Islet precursor cell (in vitro differentiated cells): ENCODE data around the gene LILRA1.
"Not testable (repeated sequence)": the region's sequence is repeated elsewhere in the genome, so short reads cannot be mapped to it uniquely, and the experiment has no call there.

Source experiments
- DNase-seq: peaks from one replicate; pipeline ENCODE4 v3.0.0-alpha.2; 2018

LILRA1 gene

DNA sequence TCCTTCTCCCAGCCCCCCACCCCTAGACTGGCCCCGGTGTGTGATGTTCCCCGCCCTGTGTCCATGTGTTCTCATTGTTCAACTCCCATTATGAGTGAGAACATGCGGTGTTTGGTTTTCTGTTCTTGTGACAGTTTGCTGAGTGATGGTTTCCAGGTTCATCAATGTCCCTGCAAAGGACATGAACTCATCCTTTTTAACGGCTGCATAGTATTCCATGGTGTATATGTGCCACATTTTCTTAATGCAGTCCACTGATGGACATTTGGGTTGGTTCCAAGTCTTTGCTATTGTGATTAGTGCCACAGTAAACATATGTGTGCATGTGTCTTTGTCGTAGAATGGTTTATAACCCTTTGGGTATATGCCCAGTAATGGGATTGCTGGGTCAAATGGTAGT is 15.2 kb upstream of the LILRA1 start:
- not testable (repeated sequence) for DNase-seq

DNA sequence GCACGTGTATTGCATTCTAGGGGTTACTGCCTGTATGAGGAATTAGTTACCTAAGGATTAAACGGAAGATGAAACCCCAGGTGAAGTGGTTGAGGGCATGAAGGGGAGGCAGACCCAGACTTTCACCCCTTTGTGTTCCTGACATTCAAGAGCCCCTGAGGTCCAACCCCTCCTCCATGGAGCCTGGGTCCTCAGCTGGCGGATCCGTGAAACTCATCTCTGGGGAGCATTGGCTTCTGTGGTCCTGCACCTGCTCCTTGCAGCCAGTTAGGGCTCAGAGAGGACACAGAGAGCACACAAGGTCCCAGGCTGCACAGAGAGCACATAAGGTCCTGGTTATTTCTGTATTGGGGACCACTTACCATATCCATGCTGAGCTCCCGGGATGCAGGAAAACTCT is 7.0 kb upstream of the LILRA1 start:
- DNase-seq: no peak

DNA sequence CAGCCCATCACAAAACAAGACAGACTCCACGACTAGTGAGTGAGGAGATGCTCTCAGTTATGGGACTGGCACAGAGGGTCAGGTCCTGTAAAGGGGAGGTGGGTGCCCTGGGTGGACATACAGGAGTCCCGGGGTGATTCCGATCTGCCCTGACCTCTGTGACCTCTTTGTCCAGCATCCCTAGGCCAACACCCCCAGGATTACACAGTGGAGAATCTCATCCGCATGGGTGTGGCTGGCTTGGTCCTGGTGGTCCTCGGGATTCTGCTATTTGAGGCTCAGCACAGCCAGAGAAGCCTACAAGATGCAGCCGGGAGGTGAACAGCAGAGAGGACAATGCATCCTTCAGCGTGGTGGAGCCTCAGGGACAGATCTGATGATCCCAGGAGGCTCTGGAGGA is 6.4 kb upstream of the LILRA1 start:
- no peak for DNase-seq

DNA sequence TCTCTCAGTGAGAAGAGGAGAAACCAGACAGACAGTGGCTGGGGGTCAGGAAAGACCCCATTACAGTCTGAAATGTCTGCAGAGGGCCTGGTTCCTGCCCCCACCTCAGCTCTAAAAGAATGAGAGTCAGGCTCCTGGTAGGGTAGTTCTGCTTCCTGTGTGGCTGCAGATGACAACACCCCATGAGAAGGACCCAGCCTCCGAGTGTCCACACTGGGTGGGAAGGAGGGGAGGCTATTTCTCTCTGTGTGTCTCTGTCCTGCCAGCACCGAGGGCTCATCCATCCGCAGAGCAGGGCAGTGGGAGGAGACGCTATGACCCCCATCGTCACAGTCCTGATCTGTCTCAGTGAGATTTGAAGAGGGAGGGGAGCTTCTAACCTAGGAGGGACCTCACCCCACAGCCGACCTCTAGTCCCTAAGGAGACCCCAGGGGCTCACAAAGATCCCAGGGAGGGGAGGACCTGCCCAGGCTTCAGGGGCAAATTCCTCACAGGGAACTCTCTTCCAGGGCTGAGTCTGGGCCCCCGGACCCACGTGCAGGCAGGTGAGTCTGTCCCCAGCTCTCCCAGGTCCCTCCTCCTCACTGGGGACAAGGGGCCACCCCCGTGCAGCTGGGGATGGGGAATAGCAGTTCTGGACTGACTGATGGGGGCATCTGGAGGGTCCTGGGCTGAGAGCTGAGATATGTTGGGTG is 647 bp downstream of the LILRA1 start:
- DNase-seq: not testable (repeated sequence)

DNA sequence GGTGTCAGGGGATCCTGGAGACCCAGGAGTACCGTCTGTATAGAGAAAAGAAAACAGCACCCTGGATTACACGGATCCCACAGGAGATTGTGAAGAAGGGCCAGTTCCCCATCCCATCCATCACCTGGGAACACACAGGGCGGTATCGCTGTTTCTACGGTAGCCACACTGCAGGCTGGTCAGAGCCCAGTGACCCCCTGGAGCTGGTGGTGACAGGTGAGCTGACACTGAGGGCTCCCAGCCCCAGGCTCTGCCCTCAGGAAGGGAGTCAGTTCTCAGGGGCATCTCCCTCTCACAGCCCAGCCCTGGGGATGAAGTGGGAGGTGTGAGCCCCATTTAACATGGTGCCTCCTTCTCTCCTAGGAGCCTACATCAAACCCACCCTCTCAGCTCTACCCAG is 1.3 kb downstream of the LILRA1 start:
- no peak for DNase-seq

DNA sequence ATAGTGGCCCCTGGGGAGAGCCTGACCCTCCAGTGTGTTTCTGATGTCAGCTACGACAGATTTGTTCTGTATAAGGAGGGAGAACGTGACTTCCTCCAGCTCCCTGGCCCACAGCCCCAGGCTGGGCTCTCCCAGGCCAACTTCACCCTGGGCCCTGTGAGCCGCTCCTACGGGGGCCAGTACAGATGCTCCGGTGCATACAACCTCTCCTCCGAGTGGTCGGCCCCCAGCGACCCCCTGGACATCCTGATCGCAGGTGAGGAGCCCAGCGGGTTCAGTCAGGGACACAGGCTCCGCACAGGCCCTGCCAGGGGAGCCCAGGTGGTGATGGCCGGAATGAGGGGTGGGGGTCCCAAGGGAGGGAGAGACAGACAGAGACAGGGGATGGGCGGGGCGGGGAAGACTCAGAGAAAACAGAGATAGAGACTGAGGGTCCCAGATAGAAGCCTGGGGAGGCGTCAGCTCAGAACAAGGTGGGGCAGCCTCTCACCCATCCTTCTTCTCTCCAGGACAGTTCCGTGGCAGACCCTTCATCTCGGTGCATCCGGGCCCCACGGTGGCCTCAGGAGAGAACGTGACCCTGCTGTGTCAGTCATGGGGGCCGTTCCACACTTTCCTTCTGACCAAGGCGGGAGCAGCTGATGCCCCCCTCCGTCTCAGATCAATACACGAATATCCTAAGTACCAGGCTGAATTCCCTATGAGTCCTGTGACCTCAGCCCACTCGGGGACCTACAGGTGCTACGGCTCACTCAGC is 2.4 kb downstream of the LILRA1 start:
- not testable (repeated sequence) for DNase-seq

DNA sequence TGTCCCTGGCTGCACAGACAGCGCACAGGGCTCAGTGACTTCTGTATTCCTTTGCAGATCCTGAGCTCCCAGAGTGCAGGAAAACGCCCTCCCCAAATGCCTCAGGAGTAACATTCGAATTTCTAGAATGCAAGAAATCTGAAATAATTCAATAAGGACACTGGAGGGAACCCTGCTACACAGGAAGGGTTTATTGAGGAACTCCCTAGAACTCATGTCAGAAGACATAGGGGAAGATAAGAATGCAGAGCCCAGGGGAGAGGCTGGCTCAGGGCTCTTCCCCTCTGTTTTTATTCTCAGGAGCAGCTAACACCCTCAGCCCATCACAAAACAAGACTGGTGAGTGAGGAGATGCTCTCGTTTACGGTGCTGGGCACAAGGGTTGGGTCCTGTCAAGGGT is 6.8 kb downstream of the LILRA1 start:
- no peak for DNase-seq

DNA sequence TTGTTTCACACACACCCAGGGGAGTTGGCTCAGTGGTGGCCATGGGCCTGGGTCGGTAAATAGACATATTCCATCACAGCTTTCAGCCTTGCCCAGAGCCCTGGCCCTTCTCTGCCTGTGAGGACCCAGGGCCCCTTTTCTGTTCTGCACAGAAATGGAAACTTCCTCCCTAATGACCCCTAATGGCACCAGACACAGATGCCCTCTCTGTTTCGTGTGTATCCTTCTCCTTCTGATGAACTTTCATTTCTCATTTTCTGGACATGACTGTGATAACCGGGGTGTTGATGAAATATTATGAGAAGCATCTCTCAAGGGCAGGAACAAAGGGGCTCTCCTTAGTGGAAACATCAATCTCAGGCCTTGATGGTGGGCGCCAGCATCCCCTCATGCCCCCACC is 12.8 kb downstream of the LILRA1 start:
- DNase-seq: no peak

DNA sequence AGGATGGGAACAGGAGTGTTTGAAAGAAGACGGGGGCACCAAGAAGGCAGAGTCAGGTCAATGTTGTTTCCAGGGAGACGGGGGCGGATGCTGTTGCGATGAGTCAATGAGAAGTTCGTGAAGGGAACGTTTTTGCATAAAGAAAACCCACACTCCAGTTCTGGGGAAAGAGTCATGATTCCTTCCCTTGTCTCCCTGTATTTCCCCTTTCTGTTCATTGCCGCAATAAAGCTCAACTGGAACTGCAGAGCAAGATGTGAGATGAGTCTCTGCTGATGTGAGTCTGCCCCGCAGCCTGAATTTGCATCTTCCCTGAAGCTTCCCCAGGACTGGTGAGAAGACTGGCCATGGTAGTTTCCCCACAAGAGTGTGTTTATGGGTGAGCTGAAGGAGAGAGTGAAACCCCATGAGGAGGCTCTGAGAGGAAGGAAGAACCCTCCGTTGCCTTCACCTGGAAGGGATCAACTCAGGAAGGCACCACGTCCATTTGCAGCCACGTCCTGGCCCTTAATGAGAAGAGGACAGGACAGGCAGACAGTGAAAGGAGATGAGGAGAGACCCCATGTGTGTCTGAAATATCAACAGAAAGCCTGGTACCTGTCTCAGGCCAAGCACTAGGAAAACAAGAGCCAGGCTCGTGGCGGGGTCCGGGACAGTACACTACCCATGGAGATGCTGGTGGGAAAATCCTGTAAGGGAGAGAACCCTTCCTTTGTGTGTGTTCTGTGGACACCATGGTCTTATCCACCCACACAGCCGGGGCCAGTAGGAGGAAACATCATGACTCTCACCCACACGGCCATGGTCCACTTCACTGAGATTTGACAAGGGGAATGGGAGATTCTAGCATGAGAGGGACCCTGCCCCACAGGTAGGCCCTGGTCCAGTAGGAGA is 13.7 kb downstream of the LILRA1 start:
- DNase-seq: no peak

DNA sequence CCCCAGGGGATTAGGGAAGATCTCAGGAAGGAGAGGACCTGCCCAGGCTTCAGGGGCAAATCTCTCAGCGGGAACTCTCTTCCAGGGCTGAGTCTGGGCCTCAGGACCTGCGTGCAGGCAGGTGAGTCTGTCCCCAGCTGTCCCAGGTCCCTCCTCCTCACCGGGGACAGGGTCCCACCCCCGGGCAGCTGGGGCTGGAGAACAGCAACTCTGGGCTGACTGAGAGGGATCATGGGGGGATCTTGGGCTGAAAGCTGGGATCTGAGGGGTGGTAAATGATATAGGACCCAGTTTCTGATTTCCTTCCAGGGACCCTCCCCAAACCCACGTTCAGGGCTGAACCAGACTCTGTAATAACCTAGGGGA is 14.3 kb downstream of the LILRA1 start:
- DNase-seq: no peak

DNA sequence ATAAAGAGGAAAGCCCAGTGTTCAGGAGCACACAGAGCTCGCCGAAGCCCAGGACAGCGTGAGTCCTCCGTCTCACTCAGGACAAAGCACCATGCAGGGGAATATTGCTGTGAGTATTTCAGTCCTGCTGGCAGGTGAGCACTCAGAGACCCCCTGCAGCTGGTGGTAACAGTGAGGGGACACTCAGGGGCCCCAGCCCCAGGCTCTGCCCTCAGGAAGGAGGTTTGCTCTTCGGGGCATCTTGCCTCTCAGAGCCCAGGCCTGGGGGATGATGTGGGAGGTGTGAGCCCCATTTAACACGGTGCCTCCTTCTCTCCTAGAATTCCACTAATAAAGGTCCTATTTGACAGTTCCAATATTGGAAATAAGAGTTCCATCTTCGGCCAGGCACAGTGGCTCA is 14.8 kb downstream of the LILRA1 start:
- DNase-seq: no peak

DNA sequence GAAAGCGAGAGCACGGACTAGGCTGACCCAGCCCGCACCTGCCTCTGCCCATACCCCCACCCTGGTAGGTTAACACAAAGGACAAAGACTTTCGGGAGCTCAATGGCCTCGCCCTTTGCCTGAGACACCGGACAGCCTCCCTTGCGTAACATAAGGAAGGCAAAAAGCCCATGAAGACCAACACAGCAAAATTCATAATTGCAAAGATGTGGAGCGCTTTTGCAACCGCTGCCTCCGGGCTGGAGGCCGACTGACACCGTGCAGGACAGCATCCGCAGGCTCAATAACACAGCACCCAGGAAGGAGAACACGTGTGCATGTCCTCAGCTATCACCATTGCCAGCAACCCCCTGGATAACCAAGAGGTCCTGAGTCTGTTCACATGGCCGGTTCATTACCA is 15.4 kb downstream of the LILRA1 start:
- no peak for DNase-seq

DNA sequence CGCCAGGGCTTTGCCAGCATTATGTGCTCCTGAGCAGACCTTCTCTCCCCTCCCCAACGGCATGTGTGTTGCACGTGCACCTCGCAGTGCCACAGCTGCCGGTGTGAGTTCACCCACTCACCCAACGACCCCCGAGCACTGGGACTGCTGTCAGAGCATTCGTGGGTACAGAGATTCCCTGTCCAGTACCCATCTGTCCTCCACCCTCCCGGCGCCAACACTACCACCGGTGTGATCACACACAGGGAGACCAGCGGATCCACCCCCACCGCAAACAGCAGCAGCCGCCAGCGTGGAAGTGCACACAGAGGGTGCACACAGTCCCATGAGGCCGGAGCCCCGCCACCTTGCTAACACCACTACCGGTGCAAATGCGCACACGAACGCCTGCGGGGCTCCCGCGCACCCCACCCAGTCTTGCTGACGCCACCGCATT is 15.9 kb downstream of the LILRA1 start:
- DNase-seq: no peak

DNA sequence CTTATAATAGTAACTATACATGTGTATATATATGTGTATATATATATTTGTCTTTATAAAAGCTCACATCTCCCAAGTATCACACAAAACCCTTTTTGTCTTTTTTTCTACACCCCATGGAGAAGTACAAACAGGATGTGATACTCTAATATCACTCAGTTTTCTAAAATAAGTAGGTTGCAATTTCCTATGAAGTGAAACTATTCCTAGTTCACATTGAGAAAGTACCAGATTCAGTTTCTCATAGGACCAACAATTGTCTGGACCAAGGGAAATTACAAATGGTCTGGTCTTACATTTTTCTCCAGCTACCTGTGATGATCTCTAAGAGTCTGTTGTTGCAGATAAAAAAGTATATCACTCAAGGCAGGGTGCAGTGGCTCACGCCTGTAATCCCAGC is 19.0 kb downstream of the LILRA1 start:
- no peak for DNase-seq

DNA sequence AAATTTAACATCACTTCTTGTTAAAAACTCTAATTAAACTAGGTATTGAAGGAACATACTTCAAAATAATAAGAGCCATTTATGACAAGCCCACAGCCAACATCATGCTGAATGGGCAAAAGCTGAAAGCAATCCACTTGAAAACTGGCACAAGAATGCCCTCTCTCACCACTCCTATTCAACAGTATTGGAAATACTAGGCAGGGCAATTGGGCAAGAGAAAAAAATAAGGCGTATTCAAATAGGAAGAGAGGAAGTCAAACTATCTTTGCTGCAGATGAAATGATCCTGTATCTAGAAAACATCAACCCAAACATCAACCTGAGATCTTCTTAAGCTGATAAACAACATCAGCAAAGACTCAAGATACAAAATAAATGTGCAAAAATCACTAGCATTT is 21.3 kb downstream of the LILRA1 start:
- no peak for DNase-seq

DNA sequence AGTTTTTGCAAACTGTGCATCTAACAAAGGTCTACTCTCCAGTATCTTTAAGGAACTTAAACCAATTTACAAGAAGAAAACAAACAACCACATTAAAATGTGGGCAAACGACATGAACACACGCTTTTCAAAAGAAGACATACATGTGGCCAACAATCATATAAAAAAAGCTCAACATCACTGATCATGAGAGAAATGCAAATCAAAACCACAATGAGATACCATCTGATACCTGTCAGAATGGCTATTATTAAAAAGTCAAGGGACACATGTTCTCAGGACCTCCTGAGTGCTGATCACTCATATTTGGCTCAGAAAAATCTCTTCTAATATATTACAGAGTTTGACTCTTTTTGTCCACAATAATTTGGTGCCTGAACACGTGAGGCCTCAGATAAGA is 22.6 kb downstream of the LILRA1 start:
- no peak for DNase-seq

DNA sequence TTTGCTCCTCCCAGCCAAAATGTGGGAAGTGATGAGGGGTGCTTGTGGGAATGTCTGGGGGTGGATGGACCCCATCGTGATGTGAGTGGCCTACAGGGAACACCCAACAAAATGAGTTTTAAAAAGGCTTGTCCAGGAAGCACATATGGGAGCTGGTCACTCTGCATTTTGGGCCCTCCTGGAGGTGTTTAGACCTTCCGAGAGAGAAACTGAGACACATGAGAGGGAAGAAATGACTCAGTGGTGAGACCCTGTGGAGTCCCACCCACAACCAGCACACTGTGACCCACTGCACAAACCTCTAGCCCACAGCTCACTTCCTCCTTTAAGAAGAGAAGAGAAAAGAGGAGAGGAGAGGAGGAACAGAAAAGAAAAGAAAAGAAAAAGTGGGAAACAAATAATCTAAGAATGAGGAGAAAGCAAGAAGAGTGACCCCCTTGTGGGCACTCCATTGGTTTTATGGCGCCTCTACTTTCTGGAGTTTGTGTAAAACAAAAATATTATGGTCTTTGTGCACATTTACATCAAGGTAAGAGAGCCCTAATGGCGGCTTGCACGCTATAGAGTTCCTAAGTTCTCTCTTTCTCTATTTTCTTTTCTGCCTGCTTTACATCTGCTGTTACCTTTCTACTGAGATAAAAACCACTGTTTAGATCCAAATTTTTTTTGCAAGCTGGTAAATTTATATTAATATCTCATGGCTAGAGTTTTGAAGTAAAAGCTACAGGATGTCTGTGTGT is 23.6 kb downstream of the LILRA1 start:
- DNase-seq: no peak

DNA sequence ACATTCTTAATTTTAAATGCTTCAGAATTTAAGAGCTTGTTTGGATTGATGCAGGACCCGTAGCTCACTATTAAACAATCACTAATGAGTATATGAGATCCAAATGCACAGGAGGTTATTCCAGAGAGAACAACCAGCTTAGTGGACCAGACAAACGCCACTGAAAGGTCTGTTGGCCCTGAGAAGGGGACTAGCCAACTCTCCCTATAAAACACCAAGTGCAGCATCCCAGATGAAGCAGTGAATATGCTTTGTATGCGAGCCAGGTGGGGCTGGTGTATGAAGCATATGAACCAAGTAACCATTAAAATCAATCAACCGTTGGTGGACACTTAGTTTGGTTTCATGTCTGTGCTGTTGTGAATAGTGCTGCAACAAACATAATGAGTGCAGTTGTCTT is 27.0 kb downstream of the LILRA1 start:
- no peak for DNase-seq

DNA sequence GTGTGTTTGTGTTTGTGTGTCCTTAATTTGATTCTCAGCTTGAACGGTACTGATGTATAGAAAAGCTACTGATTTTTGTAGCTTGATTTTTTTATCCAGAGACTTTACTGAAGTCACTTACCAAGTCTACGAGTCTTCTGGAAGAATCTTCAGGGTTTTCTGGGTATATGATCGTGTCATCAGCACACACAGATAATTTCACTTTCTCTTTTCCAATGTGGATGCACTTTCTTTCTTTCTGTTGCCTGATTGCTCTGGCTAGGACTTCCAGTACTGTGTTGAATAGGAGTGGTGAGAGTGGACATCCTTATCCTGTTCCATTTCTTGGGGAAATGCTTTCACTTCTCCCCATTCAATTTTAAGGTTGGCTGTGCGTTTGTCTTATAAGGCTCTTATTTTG is 29.0 kb downstream of the LILRA1 start:
- no peak for DNase-seq

DNA sequence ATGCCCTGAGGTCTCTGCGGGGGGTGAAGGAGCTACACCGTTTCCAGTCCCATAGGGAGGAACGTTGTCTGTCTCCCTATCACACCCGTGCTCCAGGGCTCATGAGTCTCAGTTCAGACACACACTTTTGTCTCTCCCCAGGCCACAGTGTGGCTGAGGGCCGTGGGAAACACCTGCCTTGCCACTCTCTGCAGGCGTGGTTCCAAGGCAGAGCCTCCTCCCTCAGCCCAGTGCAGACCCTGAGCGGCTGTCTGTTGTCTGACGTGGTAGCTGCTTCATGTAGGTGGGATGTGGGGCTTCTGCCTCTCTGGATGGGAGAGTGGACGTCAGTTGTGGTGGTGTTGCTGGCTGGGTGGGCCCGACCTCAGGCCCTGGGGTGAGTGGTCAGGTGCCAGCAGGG is 30.8 kb downstream of the LILRA1 start:
- DNase-seq: not testable (repeated sequence)

DNA sequence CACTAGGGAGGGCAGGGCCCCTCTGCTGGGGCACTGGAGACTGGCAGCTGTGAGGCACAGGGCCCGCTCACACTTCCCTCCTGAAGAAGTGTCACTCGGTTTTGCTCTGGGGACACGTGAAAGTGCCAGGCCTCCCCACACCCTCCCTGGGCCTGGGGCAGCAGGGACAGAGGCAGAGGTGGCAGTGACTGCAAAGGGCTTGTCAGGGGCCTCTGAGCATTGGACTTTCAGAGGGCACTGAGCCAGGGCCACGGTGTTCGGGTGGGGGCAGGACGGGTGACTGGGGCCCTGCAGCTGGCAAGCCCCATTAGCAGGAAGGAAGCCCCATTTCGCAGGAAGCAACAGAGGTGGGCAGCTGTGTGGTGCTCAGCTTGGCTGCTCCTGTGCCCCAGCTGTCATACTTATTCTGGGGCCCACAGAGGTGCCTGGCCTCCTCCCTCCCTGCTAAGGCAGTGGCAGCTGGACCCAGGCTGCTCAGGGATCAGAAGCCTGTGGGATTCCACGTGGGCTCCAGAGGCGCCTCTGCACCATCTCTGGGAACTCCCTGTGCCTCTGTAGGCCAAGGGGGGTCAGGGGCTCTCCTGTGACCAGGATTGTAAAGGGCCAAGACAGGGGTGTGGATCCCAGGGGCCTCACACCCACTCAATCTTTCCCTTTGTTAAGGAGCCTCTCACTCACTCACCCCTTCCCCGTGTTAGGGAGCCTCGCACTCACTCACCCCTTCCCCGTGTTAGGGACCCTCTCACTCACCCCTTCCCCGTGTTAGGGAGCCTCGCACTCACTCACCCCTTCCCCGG is 31.7 kb downstream of the LILRA1 start:
- not testable (repeated sequence) for DNase-seq

DNA sequence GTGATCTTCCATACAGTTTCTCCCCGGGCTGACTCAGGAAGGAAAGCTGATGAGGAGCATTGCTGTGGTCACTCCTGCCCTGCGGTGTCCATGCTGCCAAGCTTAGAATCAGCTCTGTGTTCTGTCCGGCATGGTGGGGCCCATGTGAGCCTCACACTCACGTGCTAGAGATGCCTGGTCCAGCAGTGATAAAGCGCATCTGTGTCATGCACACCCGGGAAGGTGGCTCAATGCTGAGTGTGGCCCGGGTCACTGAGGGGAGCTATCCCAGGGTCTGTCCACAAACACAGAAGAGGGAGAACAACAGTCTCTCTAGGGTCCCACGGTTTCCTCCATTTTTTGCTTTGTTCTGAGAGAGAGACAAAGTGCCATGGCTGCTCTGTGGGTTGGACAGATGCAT is 33.3 kb downstream of the LILRA1 start:
- DNase-seq: no peak
